Mucosa of rectum (tissue), 2 donors: Measurements from ENCODE around the gene TRABD2B.

Source experiments
- H3K27ac ChIP-seq, 2 donors: one replicate each; pipeline ENCODE4 v1.7.0; 2013; ENCODE audit warnings: inconsistent platforms in 2 of 2, low read depth in 2 of 2, low read length in 2 of 2
- H3K27me3 ChIP-seq, 2 donors: one replicate each; pipeline ENCODE4 v1.7.0; 2013; ENCODE audit warnings: low read length in 2 of 2; ENCODE audit not compliant: control insufficient read depth in 2 of 2, insufficient read depth in 2 of 2
- H3K36me3 ChIP-seq, 2 donors: one replicate each; pipeline ENCODE4 v1.7.0; 2013; ENCODE audit warnings: low read length in 2 of 2; ENCODE audit not compliant: control insufficient read depth in 2 of 2, insufficient read depth in 2 of 2
- H3K4me1 ChIP-seq, 2 donors: one replicate each; pipeline ENCODE4 v1.7.0; 2013; ENCODE audit warnings: low read length in 2 of 2, mild to moderate bottlenecking in 1 of 2; ENCODE audit not compliant: control insufficient read depth in 2 of 2, insufficient read depth in 2 of 2
- H3K4me3 ChIP-seq, 2 donors: one replicate each; pipeline ENCODE4 v1.7.0; 2013; ENCODE audit warnings: low read length in 2 of 2
- H3K9ac ChIP-seq, 2 donors: one replicate each; pipeline ENCODE4 v1.7.0; 2013; ENCODE audit warnings: low read length in 2 of 2, low read depth in 1 of 2, mild to moderate bottlenecking in 1 of 2
- H3K9me3 ChIP-seq, 2 donors: one replicate each; pipeline ENCODE4 v1.7.0; 2013; ENCODE audit warnings: low read length in 2 of 2; ENCODE audit not compliant: control insufficient read depth in 2 of 2
- donor health status: healthy.
- donor health status: Normal muscosa, but diverticular disease.

Gene TRABD2B

GRCh38 chr1:48031676-48032075 is 34.5 kb upstream of the TRABD2B start:
- no peaks in the 10 kb centered on the region for H3K27me3 ChIP-seq
- no peak overlapping the region for H3K27ac ChIP-seq
- H3K36me3 ChIP-seq: no peaks in the 10 kb centered on the region
- no peaks in the 10 kb centered on the region for H3K4me1 ChIP-seq
- H3K9me3 ChIP-seq: no peaks in the 10 kb centered on the region
- H3K9ac ChIP-seq: no peak overlapping the region
- no peak overlapping the region for H3K4me3 ChIP-seq

DNA sequence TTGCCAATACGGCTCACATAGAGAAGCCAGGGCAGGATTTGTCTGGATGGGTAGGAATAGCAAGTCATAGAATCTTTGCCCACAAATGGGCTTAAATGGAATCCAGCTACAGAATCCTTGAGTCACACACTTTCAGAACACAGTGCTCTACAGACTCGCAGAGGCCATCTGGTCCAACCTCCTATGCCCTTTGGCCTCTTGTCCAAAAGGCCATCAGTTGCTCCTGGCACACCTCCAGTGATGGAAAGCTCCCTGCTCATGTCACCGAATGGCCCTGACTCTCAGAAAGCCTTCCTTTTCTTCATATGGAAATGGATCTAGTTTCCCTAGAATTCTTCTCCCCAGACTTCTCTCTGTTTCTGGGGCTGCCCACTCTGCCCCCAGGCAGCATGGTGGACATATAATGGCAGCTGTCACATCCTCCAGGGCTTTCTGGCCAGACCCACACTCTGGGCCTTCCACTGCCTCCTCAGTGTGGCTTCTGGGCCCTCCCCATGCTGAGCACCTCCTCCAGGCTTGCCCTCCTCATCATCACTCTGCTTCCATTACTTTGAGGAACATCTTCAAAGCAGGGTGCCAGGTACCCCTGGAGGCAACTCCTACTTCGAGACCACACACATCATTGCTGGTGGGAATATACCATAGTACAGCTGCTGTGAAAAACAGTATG is 33.6 kb upstream of the TRABD2B start:
- Histone ChIP-seq H3K27ac (no peak overlapping the region), H3K27me3 (no peaks in the 10 kb centered on the region), H3K4me3 (no peak overlapping the region), H3K9ac (no peak overlapping the region), H3K36me3 (no peaks in the 10 kb centered on the region), H3K9me3 (no peaks in the 10 kb centered on the region), H3K4me1 (no peaks in the 10 kb centered on the region)

DNA sequence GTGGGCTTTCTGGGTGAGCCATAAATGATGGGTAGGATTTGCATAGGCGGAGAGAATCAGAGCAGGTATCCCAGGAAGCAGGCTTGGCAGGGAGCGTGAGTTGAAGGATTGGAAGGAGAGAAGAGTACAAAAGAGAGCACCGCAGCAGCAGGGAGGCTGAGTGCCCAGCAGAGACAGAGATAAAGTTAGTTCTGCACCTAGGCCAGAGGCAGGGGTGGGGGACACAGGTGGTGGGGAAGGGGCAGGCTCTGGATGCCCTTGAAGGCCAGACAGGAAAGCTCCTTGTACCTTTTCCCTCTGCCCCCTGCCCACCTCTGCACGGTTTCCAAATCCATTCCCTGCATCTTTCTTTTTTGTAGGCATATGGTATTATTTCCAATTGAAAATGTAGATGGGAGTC is 33.0 kb upstream of the TRABD2B start:
- no peak overlapping the region for H3K27ac ChIP-seq
- H3K4me1 ChIP-seq: no peaks in the 10 kb centered on the region
- H3K9ac ChIP-seq: no peak overlapping the region
- no peak overlapping the region for H3K4me3 ChIP-seq
- H3K9me3 ChIP-seq: no peaks in the 10 kb centered on the region
- H3K27me3 ChIP-seq: no peaks in the 10 kb centered on the region
- no peaks in the 10 kb centered on the region for H3K36me3 ChIP-seq

GRCh38 chr1:48028218-48029069 is 31.3 kb upstream of the TRABD2B start:
- no peaks in the 10 kb centered on the region for H3K27me3 ChIP-seq
- H3K36me3 ChIP-seq: no peaks in the 10 kb centered on the region
- H3K27ac ChIP-seq: no peak overlapping the region

DNA sequence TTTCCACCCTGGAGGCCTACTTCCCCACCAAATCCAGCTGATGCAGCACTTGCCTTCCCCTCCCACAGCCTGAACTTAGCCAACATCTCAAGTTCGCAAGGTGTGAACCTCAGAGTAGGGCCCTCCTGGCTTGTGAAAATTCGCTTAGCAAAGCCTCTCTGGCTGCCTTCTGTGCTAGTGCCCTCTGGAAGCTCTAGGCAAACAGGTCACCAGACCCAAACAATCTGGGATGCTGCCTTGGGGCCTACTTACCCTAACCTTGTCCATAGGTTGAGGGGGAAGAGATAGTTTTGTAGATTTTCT is 30.3 kb upstream of the TRABD2B start:
- H3K4me3 ChIP-seq: no peak overlapping the region
- no peak overlapping the region for H3K27ac ChIP-seq
- H3K9me3 ChIP-seq: no peaks in the 10 kb centered on the region
- no peaks in the 10 kb centered on the region for H3K27me3 ChIP-seq
- H3K4me1 ChIP-seq: no peaks in the 10 kb centered on the region
- no peak overlapping the region for H3K9ac ChIP-seq
- no peaks in the 10 kb centered on the region for H3K36me3 ChIP-seq

More at GRCh38 chr1:48028218-48029069, 31.3 kb upstream of the TRABD2B start:
- no peaks in the 10 kb centered on the region for H3K9me3 ChIP-seq
- H3K4me3 ChIP-seq: no peak overlapping the region
- H3K9ac ChIP-seq: no peak overlapping the region
- H3K4me1 ChIP-seq: no peaks in the 10 kb centered on the region

DNA sequence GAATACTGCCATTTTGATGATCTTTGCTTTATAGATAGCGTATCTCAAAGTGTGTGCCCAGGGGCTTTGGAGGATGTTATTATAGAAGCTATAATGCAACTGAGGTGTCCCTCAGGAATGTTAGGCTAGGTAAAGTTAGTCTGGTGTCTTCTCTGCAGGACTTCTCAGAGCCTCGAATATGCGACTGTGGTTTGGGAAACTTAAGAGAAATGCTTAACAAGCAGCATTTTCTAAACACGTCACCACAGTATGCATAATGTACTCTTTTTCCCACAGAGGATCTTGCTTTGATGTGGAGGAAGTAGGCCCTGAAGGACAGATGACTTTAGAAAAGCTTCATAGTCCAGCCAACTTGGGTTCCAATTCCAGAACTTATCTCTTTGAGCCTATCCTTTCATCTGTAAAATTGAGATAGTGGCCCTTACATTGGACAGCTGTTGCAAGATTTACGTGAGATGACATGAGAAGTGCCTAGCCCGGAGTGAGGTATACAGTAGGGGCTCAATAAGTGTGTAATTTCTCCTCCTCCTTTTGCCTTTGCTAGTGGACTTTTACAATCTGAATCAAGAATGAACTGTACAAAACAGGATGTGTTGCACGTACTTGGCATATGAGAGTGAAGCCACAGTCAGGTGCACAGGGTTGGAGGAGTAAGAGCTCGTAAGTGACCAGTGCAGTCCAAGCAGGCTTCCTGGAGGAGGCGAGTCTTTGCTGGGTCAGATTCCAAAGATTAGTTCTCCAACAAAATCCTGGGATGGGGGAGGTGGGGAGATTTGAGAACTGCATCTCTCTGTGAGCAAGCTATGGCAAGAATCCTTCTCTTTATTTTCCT is 29.7 kb upstream of the TRABD2B start:
- Histone ChIP-seq H3K27me3 (no peaks in the 10 kb centered on the region), H3K27ac (no peak overlapping the region), H3K4me3 (no peak overlapping the region), H3K36me3 (no peaks in the 10 kb centered on the region), H3K4me1 (no peaks in the 10 kb centered on the region), H3K9ac (no peak overlapping the region), H3K9me3 (no peaks in the 10 kb centered on the region)

GRCh38 chr1:48026275-48026674 is 29.1 kb upstream of the TRABD2B start:
- H3K27ac ChIP-seq: no peak overlapping the region
- no peaks in the 10 kb centered on the region for H3K36me3 ChIP-seq
- no peaks in the 10 kb centered on the region for H3K27me3 ChIP-seq
- no peak overlapping the region for H3K4me3 ChIP-seq
- H3K9ac ChIP-seq: no peak overlapping the region
- no peaks in the 10 kb centered on the region for H3K4me1 ChIP-seq
- H3K9me3 ChIP-seq: no peaks in the 10 kb centered on the region

DNA sequence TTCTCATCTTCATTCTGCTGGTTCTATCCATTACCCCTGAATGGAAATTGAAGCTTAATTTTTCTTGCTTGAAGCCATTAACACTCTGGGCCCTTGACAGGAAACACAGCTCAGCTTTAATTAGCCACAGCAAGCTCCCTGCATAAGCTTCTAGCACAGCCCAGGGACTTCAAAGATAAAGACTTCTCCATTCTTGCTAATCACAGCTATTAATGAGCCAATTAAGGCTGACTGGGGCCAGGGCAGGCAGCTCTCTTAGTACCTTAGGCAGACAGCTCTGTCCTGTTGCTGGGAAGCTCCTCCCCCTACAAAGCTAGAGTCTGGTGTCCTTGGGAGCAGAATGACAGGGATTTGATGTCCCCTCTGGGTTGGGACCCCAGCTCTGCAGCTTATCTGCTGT is 27.9 kb upstream of the TRABD2B start:
- Histone ChIP-seq H3K4me1 (no peaks in the 10 kb centered on the region), H3K27me3 (no peaks in the 10 kb centered on the region), H3K9me3 (no peaks in the 10 kb centered on the region), H3K27ac (no peak overlapping the region), H3K4me3 (no peak overlapping the region), H3K9ac (no peak overlapping the region), H3K36me3 (no peaks in the 10 kb centered on the region)

- Histone ChIP-seq H3K9ac (no peak overlapping the region), H3K36me3 (no peaks in the 10 kb centered on the region), H3K27ac (no peak overlapping the region)
Observed at GRCh38 chr1:48023488-48023887, 26.3 kb upstream of the TRABD2B start.

GRCh38 chr1:48022306-48022705 is 25.1 kb upstream of the TRABD2B start:
- no peak overlapping the region for H3K4me3 ChIP-seq
- no peaks in the 10 kb centered on the region for H3K36me3 ChIP-seq
- no peaks in the 10 kb centered on the region for H3K9me3 ChIP-seq
- H3K9ac ChIP-seq: no peak overlapping the region
- no peak overlapping the region for H3K27ac ChIP-seq
- no peaks in the 10 kb centered on the region for H3K27me3 ChIP-seq
- peaks cover 0 to 3% of the 10 kb centered on the region in 2 donors for H3K4me1 ChIP-seq

More at GRCh38 chr1:48023488-48023887, 26.3 kb upstream of the TRABD2B start:
- Histone ChIP-seq H3K27me3 (no peaks in the 10 kb centered on the region), H3K4me1 (peaks cover 0 to 3% of the 10 kb centered on the region in 2 donors), H3K9me3 (no peaks in the 10 kb centered on the region), H3K4me3 (no peak overlapping the region)
